ENCODE data around the gene MRGPRF.

DNA sequence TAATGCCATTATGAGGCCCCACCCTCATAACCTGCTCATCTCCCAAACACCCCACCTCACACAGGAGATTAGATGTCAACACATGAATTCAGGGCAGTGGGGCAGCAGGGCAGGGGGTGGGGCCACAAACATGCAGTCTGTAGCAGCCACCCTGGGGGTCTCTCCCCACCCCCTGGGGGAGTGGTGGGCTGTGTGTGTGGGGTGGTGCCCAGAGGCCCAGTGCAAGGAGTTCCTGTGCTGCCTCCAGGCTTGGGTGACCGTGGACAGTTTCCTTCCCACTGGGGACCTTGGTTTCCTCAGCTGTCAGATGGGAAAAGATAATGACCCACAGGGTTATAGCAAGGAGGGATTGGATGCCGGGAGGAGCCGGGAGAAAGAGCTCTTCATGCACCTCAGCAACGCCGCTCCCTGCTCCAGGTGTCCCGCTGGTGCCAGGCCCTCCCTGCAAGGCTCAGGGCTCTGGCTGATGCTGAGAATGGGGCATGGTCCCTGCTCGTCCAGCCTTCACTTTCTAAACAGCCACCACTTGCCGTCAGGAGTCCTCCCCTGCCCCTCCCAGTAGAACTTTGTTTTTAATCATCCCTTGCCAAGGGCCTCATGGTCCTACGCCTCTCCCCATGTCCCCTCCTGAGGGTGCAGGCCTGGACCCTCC, 2.0 kb upstream of the MRGPRF start:
- TF ChIP-seq, protein P1, sequence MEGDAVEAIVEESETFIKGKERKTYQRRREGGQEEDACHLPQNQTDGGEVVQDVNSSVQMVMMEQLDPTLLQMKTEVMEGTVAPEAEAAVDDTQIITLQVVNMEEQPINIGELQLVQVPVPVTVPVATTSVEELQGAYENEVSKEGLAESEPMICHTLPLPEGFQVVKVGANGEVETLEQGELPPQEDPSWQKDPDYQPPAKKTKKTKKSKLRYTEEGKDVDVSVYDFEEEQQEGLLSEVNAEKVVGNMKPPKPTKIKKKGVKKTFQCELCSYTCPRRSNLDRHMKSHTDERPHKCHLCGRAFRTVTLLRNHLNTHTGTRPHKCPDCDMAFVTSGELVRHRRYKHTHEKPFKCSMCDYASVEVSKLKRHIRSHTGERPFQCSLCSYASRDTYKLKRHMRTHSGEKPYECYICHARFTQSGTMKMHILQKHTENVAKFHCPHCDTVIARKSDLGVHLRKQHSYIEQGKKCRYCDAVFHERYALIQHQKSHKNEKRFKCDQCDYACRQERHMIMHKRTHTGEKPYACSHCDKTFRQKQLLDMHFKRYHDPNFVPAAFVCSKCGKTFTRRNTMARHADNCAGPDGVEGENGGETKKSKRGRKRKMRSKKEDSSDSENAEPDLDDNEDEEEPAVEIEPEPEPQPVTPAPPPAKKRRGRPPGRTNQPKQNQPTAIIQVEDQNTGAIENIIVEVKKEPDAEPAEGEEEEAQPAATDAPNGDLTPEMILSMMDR (IDR thresholded peaks at IDR 0.05), result no peak
- no peak for TF ChIP-seq POLR2A (IDR thresholded peaks at IDR 0.05)
